ENCODE measurements around the gene PAX4.
A peak's percentile ranks its signal among the peaks of the same experiment; 100 is the strongest.

Gene PAX4

DNA sequence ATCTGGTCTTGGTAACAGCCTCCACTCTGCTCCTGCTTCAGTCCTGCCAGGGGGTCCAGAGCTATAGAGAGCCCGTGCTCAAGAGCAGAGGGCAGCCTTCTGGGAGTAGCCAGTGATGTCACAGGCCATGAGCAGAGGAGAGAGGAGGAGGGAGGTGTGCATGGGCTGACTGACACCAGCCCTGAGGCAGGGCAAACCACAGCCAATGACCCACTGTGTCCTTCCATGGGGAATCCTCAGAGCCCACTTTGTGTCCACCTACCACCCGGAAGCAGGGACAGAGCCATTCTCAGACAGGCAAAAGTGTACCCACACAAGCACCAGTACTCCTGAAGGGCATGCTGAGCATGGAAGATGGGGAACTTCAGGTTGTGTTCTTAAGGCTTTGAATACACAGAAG, at the start of gene PAX4:
TSS of gene PAX4 (minus strand) at position 101 of the 400 bp plus-strand sequence. CDS start 2,214 bp downstream, outside the sequence.
- DNase-seq (ENCODE audit: low spot score) = no peak

DNA sequence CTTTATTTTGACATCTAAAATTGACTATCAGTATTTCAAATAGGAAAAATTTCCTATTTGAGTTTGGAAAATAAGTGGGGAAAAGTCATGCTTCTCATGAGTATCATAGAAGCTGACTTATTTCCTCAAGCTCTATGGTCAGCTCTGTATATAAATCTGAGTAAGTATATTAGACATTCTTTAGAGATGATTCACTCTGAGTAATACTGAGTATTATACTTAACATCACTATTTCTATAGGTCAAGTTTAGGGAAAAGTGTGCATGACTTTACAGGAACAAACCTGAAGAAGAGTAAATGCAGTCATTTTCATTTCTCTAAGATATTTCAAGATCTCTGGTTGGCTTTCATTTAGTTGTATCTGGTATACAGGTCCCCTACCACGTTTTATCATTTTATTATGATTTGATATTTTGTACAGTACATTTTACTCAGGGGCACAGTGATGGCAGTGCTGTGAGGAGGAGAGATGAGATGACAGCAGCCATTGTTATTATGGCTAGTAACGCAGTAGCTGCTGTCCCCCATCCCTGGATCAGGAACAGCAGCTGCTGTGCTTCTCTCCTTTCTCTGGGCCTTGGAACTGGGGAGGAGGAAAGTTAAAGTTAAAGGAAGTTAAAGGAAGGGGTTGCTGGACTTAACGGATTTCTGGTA, 49.2 kb upstream of the PAX4 start:
- DNase-seq (ENCODE audit: low spot score) = peak; percentile 38

GRCh38 chr7:127666602-127667001, 48.7 kb upstream of the PAX4 start:
- DNase-seq (ENCODE audit: low spot score) = no peak

DNA sequence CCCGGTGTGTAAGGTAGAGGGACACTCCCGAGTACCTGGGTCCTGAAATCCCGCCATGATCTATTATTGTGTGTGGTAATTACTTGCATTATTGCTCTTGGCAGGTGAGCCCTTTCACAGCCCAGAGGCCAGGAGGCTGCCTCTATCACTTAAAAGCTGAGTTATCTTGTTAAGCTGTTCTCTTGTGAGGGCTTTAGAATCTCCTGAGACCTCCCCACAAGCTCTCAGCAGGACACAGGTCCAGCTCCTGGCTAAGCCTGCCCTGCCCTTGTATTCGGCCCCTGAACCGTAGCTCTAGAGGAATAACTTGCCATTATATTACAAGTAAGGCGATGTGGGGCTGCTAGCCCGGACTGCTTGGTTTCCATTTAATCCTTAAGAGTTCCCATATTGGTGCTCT, 48.0 kb upstream of the PAX4 start:
- no peak for DNase-seq (ENCODE audit: low spot score)

- no peak for DNase-seq (ENCODE audit: low spot score)
These were observed 41.2 kb upstream of the PAX4 start for GRCh38 chr7:127658970-127659630.

DNA sequence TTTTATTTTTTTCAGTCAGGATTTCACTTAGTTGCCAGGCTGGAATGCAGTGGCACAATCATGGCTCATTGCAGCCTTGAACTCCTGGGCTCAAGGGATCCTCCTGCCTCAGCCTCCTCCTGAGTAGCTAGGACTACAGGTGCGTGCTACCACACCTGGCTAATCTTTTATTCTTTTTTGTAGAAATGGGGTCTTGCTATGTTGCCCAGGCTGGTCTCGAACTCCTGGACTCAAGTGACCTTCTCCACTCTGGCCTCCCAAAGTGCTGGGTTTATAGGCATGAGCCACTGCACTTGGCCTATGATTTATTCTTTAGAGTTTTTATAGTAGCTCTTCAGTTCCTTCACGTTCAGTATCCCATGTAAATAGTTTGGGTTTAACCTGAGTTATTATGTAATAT, 39.6 kb upstream of the PAX4 start:
- no peak for DNase-seq (ENCODE audit: low spot score)

GRCh38 chr7:127655720-127656119, 37.8 kb upstream of the PAX4 start:
- no peak for DNase-seq (ENCODE audit: low spot score)

GRCh38 chr7:127654404-127655394, 36.8 kb upstream of the PAX4 start:
- no peak for DNase-seq (ENCODE audit: low spot score)

DNA sequence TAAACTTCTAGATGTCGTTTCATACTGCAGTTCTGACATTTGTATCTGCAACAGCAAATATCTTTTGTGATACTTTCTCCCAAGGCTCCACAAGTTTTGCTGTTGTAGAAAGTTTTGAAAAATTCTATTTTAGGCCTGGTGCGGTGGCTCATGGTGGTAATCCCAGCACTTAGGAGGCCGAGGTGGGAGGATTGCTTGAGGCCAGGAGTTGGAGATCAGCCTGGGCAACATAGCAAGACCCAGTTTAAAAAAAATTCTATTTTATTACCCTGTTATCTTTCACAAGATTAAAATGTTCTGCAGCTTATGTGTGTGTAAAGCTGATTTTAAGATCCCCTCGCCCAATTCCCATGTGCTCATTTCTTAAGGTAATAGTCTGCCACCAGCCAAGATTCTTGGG, 35.5 kb upstream of the PAX4 start:
- DNase-seq (ENCODE audit: low spot score) = no peak

GRCh38 chr7:127652333-127653248, 34.6 kb upstream of the PAX4 start:
- DNase-seq (ENCODE audit: low spot score) = peak; percentile 17

- peak; percentile 98 for DNase-seq (ENCODE audit: low spot score)
These were observed 33.8 kb upstream of the PAX4 start, which contains the start of gene SND1 for GRCh38 chr7:127651556-127652332. SND1 (plus strand) TSS chr7:127652194; CDS start chr7:127652374, 180 bp downstream.

DNA sequence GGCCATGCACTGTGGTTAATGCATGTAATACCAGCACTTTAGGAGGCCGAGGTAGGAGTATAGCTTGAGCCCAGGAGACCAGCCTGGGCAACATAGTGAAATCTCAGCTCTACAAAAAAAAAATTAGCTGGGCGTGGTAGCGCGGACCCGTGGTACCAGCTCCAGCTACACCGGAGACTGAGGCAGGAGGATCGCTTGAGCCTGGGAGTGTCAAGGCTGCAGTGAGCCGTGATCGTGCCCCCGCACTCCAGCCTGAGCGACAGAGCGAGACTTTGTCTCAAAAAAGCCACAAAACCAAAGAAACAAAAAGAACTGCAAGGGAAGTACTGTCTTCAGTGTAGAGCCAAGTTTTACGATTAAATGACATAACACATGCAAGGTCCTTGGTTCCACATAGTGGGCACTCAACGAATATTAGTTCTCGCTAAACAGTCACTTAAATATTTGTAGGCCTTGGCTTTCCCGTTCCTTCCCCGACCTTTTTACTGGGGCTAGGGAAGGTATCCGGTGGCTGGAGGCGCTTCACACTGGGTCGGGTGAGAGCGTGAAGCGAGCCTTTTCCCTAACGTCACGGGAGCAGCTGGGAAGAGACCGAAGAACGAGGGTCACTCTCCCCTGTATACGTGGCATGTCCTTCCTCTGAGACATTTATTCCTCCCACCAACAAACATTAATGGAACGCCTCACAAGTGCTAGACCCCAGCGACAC, 33.1 kb upstream of the PAX4 start:
- no peak for DNase-seq (ENCODE audit: low spot score)

DNA sequence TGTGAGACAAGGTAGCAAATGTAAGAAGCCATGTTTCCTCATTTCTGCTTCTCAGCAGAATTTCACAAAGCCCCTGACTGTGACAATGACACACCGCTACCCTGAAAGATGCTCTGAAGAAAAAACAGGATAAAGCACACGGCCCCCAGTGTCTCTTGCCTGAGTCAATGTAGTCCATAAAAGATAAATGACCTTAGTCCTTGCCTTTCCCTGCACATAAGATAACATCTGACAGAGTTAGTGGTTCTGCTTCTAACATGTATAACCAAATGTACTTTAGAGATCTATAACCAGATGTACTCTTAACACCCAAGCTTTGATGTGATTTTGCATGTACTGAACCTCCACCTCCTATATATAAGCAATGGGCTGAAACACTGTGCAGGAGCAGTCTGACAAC, 31.0 kb upstream of the PAX4 start:
- no peak for DNase-seq (ENCODE audit: low spot score)

GRCh38 chr7:127647636-127648035, 29.7 kb upstream of the PAX4 start:
- no peak for DNase-seq (ENCODE audit: low spot score)

DNA sequence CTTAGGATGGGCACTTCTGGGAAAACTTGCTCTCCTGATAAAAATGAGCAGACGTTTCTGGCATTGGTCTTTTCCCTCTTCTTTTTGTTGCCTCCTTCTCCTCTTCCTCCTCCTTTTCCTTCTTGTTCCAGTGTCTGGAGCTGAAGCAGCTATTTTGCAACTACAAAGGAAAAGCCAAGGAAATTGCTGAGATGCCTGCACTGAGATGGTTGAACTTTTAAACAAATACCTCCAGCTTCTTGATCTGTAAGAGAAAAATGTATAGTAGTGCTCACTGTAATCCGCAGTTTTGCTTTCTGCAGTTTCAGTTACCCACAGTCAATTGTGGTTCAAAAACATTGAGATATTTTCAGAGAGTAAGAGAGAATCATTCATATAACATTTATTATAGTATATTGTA, 26.5 kb upstream of the PAX4 start:
- no peak for DNase-seq (ENCODE audit: low spot score)

DNA sequence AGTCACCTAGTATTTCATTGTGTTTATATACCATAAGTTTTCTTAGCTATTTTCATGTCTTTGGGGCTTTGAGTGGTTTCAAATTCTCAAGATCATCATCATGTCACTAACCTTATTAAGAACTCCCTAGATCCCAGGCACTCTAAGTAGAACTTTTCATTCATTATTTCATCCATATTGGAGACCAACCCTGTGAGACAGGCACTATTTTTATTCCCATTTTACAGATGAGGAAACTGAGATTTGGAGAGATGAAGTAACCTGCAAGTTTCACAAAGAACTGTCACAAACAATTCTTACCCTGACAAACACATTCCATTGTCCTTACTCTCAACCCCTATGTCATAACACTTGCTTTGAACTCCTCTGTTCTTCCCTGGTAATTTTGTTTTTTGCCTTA, 20.3 kb upstream of the PAX4 start:
- no peak for DNase-seq (ENCODE audit: low spot score)

GRCh38 chr7:127635659-127636285, 17.8 kb upstream of the PAX4 start:
- no peak for DNase-seq (ENCODE audit: low spot score)

DNA sequence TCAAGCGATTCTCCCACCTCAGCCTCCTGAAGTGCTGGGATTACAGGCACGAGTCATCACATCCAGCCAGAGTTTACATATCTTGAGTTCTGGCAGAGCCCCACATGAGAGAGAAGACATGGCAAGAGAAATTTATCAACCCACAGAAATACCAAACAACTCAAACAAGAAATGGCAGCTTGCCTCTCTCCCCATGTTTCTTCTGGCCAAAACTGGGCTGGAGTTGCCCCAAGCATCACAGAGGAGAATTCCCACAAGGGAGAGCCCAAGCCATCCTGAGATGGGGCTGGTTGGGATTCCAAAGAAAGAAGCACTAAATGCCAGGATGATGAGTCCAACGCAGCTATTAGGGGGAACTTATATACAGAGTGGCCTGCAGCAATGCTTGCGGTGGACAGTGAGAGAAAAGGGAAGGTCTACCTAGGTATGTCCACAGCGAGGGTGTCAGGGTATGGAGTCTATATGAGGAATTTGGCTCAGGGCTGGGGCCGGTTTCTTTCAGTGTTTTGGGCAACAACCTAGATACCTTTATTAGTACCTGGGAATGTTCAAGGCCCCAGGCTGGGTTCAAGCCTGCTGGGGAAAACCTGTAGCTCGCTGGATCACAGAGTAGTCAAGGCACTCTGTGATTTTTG, 14.5 kb upstream of the PAX4 start:
- DNase-seq (ENCODE audit: low spot score) = peak; percentile 81

DNA sequence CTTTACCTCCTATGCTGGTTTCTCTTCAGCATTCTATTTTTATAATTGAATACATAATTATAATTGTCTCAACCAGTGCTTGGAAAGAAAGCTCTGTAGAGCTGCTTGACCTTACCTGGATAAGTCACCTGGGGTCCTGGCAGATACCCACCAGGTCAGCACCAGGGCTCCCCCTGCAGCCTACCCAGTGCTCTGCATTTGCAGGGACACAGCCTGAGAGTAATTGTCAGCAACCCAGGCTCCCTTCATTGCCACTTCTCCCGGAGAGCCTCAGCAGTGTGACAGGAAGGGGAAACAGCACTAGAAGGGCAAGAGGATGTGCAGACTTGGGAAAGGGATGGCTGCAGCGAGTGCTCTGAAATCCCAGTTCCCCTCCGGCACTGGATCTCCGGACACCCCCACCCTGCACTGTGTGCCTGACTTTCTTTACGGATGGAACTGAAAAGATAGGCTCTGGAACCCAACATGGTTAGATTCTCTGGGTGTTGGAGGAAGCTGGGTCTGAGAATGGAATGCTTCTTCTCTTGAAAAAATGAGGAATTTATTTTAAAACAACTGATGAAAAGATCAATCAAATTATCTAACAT, 11.4 kb upstream of the PAX4 start:
- no peak for DNase-seq (ENCODE audit: low spot score)

Measured in AG08395 (cell line).